ENCODE results near the gene SFPQ.
"Not testable (repeated sequence)": the region's sequence is repeated elsewhere in the genome, so short reads cannot be mapped to it uniquely, and the experiment has no call there.

Gene SFPQ

GRCh38 chr1:35192853-35193664, at the start of gene SFPQ:
SFPQ (minus strand) TSS chr1:35193145; CDS start chr1:35193049, 96 bp downstream.
- DNase-seq (ENCODE audit: low read depth in 2 of 2): peak; percentile 90 to 97

GRCh38 chr1:35236772-35237171, 43.8 kb upstream of the SFPQ start:
- not testable (repeated sequence) for DNase-seq (ENCODE audit: low read depth in 2 of 2)

- DNase-seq (ENCODE audit: low read depth in 2 of 2): no peak
Measured at GRCh38 chr1:35231287-35231686, 38.3 kb upstream of the SFPQ start.

- DNase-seq (ENCODE audit: low read depth in 2 of 2): no peak
Measured at GRCh38 chr1:35229587-35230360, 36.8 kb upstream of the SFPQ start.

- DNase-seq (ENCODE audit: low read depth in 2 of 2): no peak
Measured at GRCh38 chr1:35226546-35226945, 33.6 kb upstream of the SFPQ start.

- no peak for DNase-seq (ENCODE audit: low read depth in 2 of 2)
Measured at GRCh38 chr1:35223084-35223630, 30.2 kb upstream of the SFPQ start.

GRCh38 chr1:35222322-35223083, 29.6 kb upstream of the SFPQ start:
- no peak for DNase-seq (ENCODE audit: low read depth in 2 of 2)

GRCh38 chr1:35220976-35221375, 28.0 kb upstream of the SFPQ start:
- DNase-seq (ENCODE audit: low read depth in 2 of 2): no peak

- no peak for DNase-seq (ENCODE audit: low read depth in 2 of 2)
Measured at GRCh38 chr1:35215346-35215745, 22.4 kb upstream of the SFPQ start.

GRCh38 chr1:35211120-35211414, 18.1 kb upstream of the SFPQ start:
- no peak for DNase-seq (ENCODE audit: low read depth in 2 of 2)

- DNase-seq (ENCODE audit: low read depth in 2 of 2): no peak
Measured at GRCh38 chr1:35210321-35211119, 17.6 kb upstream of the SFPQ start.

- DNase-seq (ENCODE audit: low read depth in 2 of 2): no peak
Measured at GRCh38 chr1:35203295-35203694, 10.3 kb upstream of the SFPQ start.

GRCh38 chr1:35202048-35202719, 9.2 kb upstream of the SFPQ start:
- DNase-seq (ENCODE audit: low read depth in 2 of 2): peak; percentile 50 to 62

GRCh38 chr1:35201631-35202030, 8.7 kb upstream of the SFPQ start:
- no peak for DNase-seq (ENCODE audit: low read depth in 2 of 2)

- peak; percentile 76 to 89 for DNase-seq (ENCODE audit: low read depth in 2 of 2)
Measured at GRCh38 chr1:35192056-35192852, 691 bp downstream of the SFPQ start.

- no peak for DNase-seq (ENCODE audit: low read depth in 2 of 2)
Measured at GRCh38 chr1:35191429-35192055, 1.4 kb downstream of the SFPQ start.

- DNase-seq (ENCODE audit: low read depth in 2 of 2): no peak
Measured at GRCh38 chr1:35190784-35191183, 2.2 kb downstream of the SFPQ start.

- no peak for DNase-seq (ENCODE audit: low read depth in 2 of 2)
Measured at GRCh38 chr1:35188578-35189392, 4.2 kb downstream of the SFPQ start.
